ENCODE data around the gene GPATCH2L.

- TF ChIP-seq CTCF (conservative IDR thresholded peaks at IDR 0.05 in 1 of 2, IDR thresholded peaks at IDR 0.05 in 1 of 2; ENCODE audit: low read depth in 1 of 2, low read length in 2 of 2) (no peak), EZH2 (IDR thresholded peaks at IDR 0.05; ENCODE audit: low read length, missing control alignments) (no peak)
Measured at GRCh38 chr14:76175942-76176341, 24.2 kb downstream of the GPATCH2L start.
